ENCODE data around the gene RASSF8.

Gene RASSF8

GRCh38 chr12:25960961-25961360 is 2.5 kb downstream of the RASSF8 start:
- no peak for DNase-seq (ENCODE audit: low read depth)

GRCh38 chr12:25962932-25963525 is 4.5 kb downstream of the RASSF8 start:
- DNase-seq (ENCODE audit: low read depth): no peak

- DNase-seq (ENCODE audit: low read depth): no peak
These were observed 7.2 kb downstream of the RASSF8 start for GRCh38 chr12:25965682-25966081.

- DNase-seq (ENCODE audit: low read depth): no peak
These were observed 11.6 kb downstream of the RASSF8 start for GRCh38 chr12:25970082-25970481.

GRCh38 chr12:25970916-25971653 is 12.6 kb downstream of the RASSF8 start:
- no peak for DNase-seq (ENCODE audit: low read depth)

- no peak for DNase-seq (ENCODE audit: low read depth)
These were observed 13.2 kb downstream of the RASSF8 start for GRCh38 chr12:25971654-25972041.

GRCh38 chr12:25972783-25973182 is 14.3 kb downstream of the RASSF8 start:
- no peak for DNase-seq (ENCODE audit: low read depth)

GRCh38 chr12:25975179-25975578 is 16.7 kb downstream of the RASSF8 start:
- no peak for DNase-seq (ENCODE audit: low read depth)

- DNase-seq (ENCODE audit: low read depth): no peak
These were observed 17.2 kb downstream of the RASSF8 start for GRCh38 chr12:25975682-25976081.

GRCh38 chr12:25976289-25976688 is 17.8 kb downstream of the RASSF8 start:
- no peak for DNase-seq (ENCODE audit: low read depth)

GRCh38 chr12:25977047-25977446 is 18.6 kb downstream of the RASSF8 start:
- no peak for DNase-seq (ENCODE audit: low read depth)

GRCh38 chr12:25979059-25979458 is 20.6 kb downstream of the RASSF8 start:
- no peak for DNase-seq (ENCODE audit: low read depth)

GRCh38 chr12:25979563-25979962 is 21.1 kb downstream of the RASSF8 start:
- DNase-seq (ENCODE audit: low read depth): no peak

- DNase-seq (ENCODE audit: low read depth): no peak
These were observed 21.6 kb downstream of the RASSF8 start for GRCh38 chr12:25980035-25980434.

GRCh38 chr12:25981597-25981996 is 23.1 kb downstream of the RASSF8 start:
- DNase-seq (ENCODE audit: low read depth): no peak

- DNase-seq (ENCODE audit: low read depth): no peak
These were observed 23.9 kb downstream of the RASSF8 start for GRCh38 chr12:25982416-25982815.

- no peak for DNase-seq (ENCODE audit: low read depth)
These were observed 25.1 kb downstream of the RASSF8 start for GRCh38 chr12:25983625-25984024.

- DNase-seq (ENCODE audit: low read depth): no peak
These were observed 26.3 kb downstream of the RASSF8 start for GRCh38 chr12:25984759-25985158.

- DNase-seq (ENCODE audit: low read depth): no peak
These were observed 27.1 kb downstream of the RASSF8 start for GRCh38 chr12:25985316-25986175.

- no peak for DNase-seq (ENCODE audit: low read depth)
These were observed 27.7 kb downstream of the RASSF8 start for GRCh38 chr12:25986180-25986579.

GRCh38 chr12:25988505-25988904 is 30.0 kb downstream of the RASSF8 start:
- DNase-seq (ENCODE audit: low read depth): no peak

- DNase-seq (ENCODE audit: low read depth): no peak
These were observed 32.0 kb downstream of the RASSF8 start for GRCh38 chr12:25990495-25990894.
